RKO (cell line): ENCODE data around the gene PSMB7.

Experiments used
- DNase-seq: peaks from one replicate; pipeline ENCODE4 v3.0.0-alpha.2; 2016; ENCODE audit warnings: low spot score

Gene PSMB7

GRCh38 chr9:124410321-124410913 lies 4.8 kb downstream of the PSMB7 start:
- peak; percentile 66 for DNase-seq

GRCh38 chr9:124409410-124409809 lies 5.8 kb downstream of the PSMB7 start:
- no peak for DNase-seq

DNA sequence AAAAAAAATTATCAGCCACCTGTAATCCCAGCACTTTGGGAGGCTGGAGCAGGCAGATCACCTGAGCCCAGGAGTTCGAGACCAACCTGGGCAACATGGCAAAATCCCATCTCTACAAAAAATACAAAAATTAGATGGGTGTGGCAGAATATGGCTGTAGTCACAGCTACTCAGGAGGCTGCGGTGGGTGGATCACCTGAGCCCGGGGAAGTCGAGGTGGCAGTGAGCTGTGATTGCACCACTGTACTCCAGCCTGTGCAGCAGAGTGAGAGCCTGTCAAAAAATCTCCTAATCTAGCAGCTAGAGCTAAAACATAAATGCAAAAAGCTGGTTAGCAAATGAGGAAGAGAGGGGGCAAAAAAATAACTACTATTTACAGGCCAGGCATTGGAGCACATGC lies 12.0 kb downstream of the PSMB7 start:
- no peak for DNase-seq

- no peak for DNase-seq
These were observed 15.0 kb downstream of the PSMB7 start for GRCh38 chr9:124399968-124400940.

GRCh38 chr9:124399323-124399967 lies 15.8 kb downstream of the PSMB7 start:
- DNase-seq, result no peak

DNA sequence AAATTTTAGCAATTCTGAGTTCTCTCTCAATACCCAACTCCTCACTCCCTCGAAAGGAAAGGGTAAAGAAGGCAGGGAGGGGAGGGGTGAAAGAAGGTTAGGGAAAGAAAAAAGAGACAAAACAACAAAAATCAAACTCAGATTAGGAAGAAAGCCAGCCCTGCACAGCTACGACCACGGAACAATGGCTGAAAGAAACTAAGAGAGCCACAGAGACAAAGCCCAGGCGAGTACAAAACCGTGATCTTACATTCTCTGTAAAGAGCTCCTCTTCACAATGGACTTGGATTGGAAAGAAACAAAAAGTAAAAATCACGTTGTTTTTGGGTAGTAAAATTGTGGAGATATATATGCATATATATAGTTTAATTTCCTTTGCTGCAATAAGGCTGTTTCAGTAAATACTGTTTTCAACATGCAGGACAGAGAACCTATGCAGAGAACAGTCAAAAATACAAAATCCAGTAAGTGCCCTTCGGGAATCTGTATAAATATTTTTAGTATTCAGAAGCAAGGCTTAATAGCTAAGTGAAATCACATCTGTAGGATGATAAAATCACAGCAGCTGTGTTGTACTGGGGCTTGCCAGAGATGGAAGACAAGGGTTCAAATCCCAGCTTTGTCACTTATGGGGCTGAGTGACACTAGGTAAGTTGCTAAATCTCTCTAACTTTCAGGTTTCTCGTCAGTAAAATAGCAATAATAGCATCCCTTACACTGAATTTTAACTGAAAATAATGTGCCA lies 16.9 kb downstream of the PSMB7 start:
- no peak for DNase-seq

DNA sequence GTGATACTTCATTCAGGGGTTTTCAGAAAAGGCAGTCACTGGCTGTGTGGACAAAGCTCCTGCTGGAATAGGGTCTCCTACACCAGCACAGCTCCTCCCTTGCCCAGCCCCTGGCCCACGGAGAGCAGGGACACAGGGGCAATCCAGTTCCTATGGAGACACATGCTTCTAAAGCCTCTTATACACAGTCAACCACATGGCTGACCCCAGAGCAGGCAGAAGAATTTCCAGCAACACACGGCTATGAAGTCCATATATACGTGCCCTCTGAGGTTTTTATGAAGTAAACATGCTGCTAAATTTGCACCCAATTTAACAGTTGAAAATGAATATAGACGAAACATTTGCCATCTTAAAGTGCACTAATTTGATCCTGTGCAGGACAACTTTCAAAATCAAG lies 19.4 kb downstream of the PSMB7 start:
- no peak for DNase-seq

GRCh38 chr9:124394596-124394995 lies 20.6 kb downstream of the PSMB7 start:
- DNase-seq, result no peak

- no peak for DNase-seq
These were observed 21.1 kb downstream of the PSMB7 start for GRCh38 chr9:124394167-124394566.

- DNase-seq, result peak; percentile 99
These were observed 22.3 kb downstream of the PSMB7 start for GRCh38 chr9:124392871-124393460.

DNA sequence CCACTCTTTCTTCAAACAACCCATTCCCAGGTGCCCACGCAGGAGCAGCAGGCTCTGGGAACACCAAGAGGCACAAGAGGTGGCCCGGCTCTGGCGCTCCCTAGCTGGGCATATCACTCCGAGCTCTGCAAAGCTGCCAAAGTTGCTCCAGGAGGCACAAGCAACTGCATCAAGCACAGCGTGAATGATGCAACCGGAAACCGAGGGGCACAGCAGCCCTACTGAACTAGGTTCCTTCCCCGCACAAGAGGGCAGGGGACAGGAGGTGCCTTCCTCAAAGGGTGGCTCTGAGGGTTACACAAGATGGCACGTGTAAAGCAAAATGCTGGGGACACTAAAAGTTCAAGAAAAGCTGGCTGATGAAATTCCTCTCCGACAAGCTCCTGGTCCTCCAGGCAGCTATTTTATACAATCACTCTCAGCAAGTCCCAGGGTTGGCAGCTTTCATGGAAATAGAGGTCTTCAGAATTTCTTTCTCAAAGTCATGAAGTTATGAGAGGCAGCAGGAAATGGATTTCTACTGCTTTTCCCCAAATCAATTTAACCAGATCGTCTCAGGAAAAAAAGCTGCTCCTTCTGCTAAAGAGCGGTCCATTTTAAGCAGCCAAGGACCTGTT lies 22.9 kb downstream of the PSMB7 start:
- no peak for DNase-seq

GRCh38 chr9:124390794-124391658 lies 24.2 kb downstream of the PSMB7 start:
- DNase-seq, result peak; percentile 31

- DNase-seq, result no peak
These were observed 25.9 kb downstream of the PSMB7 start for GRCh38 chr9:124389146-124389939.

- DNase-seq, result no peak
These were observed 26.8 kb downstream of the PSMB7 start for GRCh38 chr9:124388275-124389048.

- DNase-seq, result no peak
These were observed 29.0 kb downstream of the PSMB7 start for GRCh38 chr9:124386201-124386600.

GRCh38 chr9:124385623-124386022 lies 29.6 kb downstream of the PSMB7 start:
- DNase-seq, result no peak

DNA sequence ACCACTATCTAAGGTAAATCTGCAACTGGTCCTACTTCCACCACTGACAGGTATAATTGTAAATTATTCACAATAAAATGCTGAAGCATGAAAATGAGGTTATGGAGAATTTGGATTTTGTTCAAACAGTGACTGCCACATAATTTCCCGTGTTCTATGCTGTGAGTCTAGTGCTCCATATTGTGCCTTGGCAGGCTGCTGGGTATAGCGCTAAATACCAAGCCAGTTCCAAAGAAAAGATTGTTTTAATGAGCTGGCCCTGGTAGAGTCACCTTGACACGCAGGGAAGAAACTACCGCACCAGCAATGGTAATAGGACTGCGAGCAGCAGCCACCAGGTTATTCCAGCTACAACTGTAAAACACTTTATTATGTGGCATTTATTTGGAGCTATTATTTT lies 30.4 kb downstream of the PSMB7 start:
- DNase-seq, result no peak

GRCh38 chr9:124384210-124384609 lies 31.0 kb downstream of the PSMB7 start:
- DNase-seq, result no peak
